ENCODE measurements around the gene OTOGL.

The OTOGL gene

GRCh38 chr12:80382254-80382653, 282.9 kb downstream of the OTOGL start:
- Histone ChIP-seq H3K4me3 (ENCODE audit: low read depth, low read length) (no peak overlapping the region), H3K36me3 (replicated peaks) (no peaks in the 10 kb centered on the region), H3K27ac (no peak overlapping the region), H3K27me3 (replicated peaks) (no peaks in the 10 kb centered on the region)
- TF ChIP-seq, protein P1, sequence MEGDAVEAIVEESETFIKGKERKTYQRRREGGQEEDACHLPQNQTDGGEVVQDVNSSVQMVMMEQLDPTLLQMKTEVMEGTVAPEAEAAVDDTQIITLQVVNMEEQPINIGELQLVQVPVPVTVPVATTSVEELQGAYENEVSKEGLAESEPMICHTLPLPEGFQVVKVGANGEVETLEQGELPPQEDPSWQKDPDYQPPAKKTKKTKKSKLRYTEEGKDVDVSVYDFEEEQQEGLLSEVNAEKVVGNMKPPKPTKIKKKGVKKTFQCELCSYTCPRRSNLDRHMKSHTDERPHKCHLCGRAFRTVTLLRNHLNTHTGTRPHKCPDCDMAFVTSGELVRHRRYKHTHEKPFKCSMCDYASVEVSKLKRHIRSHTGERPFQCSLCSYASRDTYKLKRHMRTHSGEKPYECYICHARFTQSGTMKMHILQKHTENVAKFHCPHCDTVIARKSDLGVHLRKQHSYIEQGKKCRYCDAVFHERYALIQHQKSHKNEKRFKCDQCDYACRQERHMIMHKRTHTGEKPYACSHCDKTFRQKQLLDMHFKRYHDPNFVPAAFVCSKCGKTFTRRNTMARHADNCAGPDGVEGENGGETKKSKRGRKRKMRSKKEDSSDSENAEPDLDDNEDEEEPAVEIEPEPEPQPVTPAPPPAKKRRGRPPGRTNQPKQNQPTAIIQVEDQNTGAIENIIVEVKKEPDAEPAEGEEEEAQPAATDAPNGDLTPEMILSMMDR (IDR thresholded peaks at IDR 0.05; ENCODE audit: low read depth, low read length, missing control alignments) = no peak
- no peak for DNase-seq
- in situ Hi-C loops (cut with HindIII; ENCODE audit: low pct_ligation_motif_present, low sequenced_read_pairs) = no loop called here

GRCh38 chr12:80400571-80400991, 301.2 kb downstream of the OTOGL start:
- TF ChIP-seq, protein P1 (IDR thresholded peaks at IDR 0.05; ENCODE audit: low read depth, low read length, missing control alignments) = no peak
- H3K36me3 ChIP-seq (replicated peaks) = no peaks in the 10 kb centered on the region
- in situ Hi-C loops (cut with HindIII; ENCODE audit: low pct_ligation_motif_present, low sequenced_read_pairs) = no loop called here
- DNase-seq = no peak
- peak overlapping the region; percentile 55 for H3K4me3 ChIP-seq (ENCODE audit: low read depth, low read length)
- H3K27ac ChIP-seq = no peak overlapping the region
- H3K27me3 ChIP-seq (replicated peaks) = no peaks in the 10 kb centered on the region

- no peak overlapping the region for H3K27ac ChIP-seq
- H3K4me3 ChIP-seq (ENCODE audit: low read depth, low read length) = peak overlapping the region; percentile 55
- H3K36me3 ChIP-seq (replicated peaks) = no peaks in the 10 kb centered on the region
- no peaks in the 10 kb centered on the region for H3K27me3 ChIP-seq (replicated peaks)
- TF ChIP-seq, protein P1 (IDR thresholded peaks at IDR 0.05; ENCODE audit: low read depth, low read length, missing control alignments) = no peak
- in situ Hi-C loops (cut with HindIII; ENCODE audit: low pct_ligation_motif_present, low sequenced_read_pairs) = no loop called here
- no peak for DNase-seq
These were observed 301.9 kb downstream of the OTOGL start for GRCh38 chr12:80401191-80401590.

- TF ChIP-seq, protein P1 (IDR thresholded peaks at IDR 0.05; ENCODE audit: low read depth, low read length, missing control alignments) = no peak
- Histone ChIP-seq H3K36me3 (replicated peaks) (no peaks in the 10 kb centered on the region), H3K27ac (no peak overlapping the region), H3K27me3 (replicated peaks) (no peaks in the 10 kb centered on the region), H3K4me3 (ENCODE audit: low read depth, low read length) (no peak overlapping the region)
- in situ Hi-C loops (cut with HindIII; ENCODE audit: low pct_ligation_motif_present, low sequenced_read_pairs) = no loop called here
- DNase-seq = no peak
These were observed 305.3 kb downstream of the OTOGL start for GRCh38 chr12:80404629-80405028.

DNA sequence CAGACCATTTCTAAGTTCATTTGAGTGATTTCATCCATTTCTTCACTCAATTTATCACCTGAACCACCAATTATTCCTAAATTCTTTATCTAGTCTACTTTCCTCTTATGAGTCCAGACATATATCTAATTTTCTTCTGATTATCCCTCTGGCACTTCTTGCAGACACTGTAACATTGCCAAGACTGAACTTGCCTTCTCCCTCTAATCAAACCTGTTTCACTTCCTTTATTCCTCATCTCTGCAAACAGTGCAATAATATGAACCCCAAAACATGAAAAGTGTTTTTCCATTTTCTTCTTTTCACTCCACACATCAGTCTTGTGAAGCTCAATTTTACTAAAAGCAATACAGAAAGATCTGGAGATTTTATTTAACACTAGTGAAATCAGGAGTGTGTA, 306.9 kb downstream of the OTOGL start:
- TF ChIP-seq, protein P1 (IDR thresholded peaks at IDR 0.05; ENCODE audit: low read depth, low read length, missing control alignments) = no peak
- Histone ChIP-seq H3K27me3 (replicated peaks) (no peaks in the 10 kb centered on the region), H3K36me3 (replicated peaks) (no peaks in the 10 kb centered on the region), H3K4me3 (ENCODE audit: low read depth, low read length) (no peak overlapping the region), H3K27ac (no peak overlapping the region)
- no peak for DNase-seq
- in situ Hi-C loops (cut with HindIII; ENCODE audit: low pct_ligation_motif_present, low sequenced_read_pairs) = no loop called here

- no peak for DNase-seq
- H3K4me3 ChIP-seq (ENCODE audit: low read depth, low read length) = no peak overlapping the region
- no peaks in the 10 kb centered on the region for H3K27me3 ChIP-seq (replicated peaks)
- H3K36me3 ChIP-seq (replicated peaks) = no peaks in the 10 kb centered on the region
- TF ChIP-seq, protein P1 (IDR thresholded peaks at IDR 0.05; ENCODE audit: low read depth, low read length, missing control alignments) = no peak
- H3K27ac ChIP-seq = no peak overlapping the region
- in situ Hi-C loops (cut with HindIII; ENCODE audit: low pct_ligation_motif_present, low sequenced_read_pairs) = no loop called here
These were observed 312.4 kb downstream of the OTOGL start for GRCh38 chr12:80411787-80412186.

Measured in brain microvascular endothelial cell (primary cell).